GM10248 (cell line): Measurements from ENCODE around the gene IGDCC3.

Experiments used
- CTCF ChIA-PET: fragments of 300-600 bp; sonication (Branson Sonifier 250); formaldehyde crosslinking; extraction: SDS; loops from one replicate; lab custom pipeline; 2021; ENCODE audit warnings: antibody characterized with exemption; lab: Yijun Ruan, JAX
- POLR2A ChIA-PET: fragments of 350-650 bp; sonication (Branson Sonifier 250); formaldehyde crosslinking; extraction: SDS; loops from one replicate; lab custom pipeline; 2020; ENCODE audit warnings: antibody characterized with exemption; lab: Yijun Ruan, JAX
- DNase-seq: peaks from one replicate; pipeline ENCODE4 v3.0.0; 2012; ENCODE audit errors: extremely low spot score
- CTCF ChIP-seq: IDR thresholded peaks from 2 replicates; pipeline ENCODE4 v1.5.1; 2012; ENCODE audit warnings: mild to moderate bottlenecking, low read depth; ENCODE audit errors: extremely low read depth, missing control alignments, control extremely low read depth

The IGDCC3 gene

GRCh38 chr15:65413051-65413759, 35.4 kb upstream of the IGDCC3 start:
- ChIA-PET POLR2A (interaction anchor here (0.6 to 2.2 kb wide), 3 partner anchors 108 to 109 kb away, joined by 4 to 5 read pairs (median 5); partner anchors contain the start of gene RNU5B-1), CTCF (interaction anchor here (0.9 to 14.4 kb wide), 4 partner anchors 8 to 28 kb away, joined by 4 to 156 read pairs (median 6); no protein-coding TSS in a partner anchor)
- TF ChIP-seq CTCF = no peak
- no peak for DNase-seq

DNA sequence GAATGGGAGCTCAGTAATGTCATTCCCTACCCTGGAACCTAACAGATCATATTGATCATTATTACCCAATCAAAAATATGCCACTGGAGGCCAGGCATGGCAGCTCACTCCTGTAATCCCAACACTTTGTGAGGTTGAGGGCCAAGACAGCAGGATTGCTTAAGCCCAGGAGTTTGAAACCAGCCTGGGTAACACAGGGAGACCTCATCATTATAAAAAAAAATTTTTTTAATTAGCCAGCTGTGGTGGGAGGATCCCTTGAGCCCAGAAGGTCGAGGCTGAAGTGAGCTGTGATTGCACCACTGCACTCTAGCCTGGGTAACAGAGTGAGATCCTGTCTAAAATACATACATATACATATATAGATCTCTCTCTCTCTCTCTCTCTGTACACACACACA, 34.8 kb upstream of the IGDCC3 start:
- ChIA-PET CTCF (interaction anchor here (0.9 to 14.4 kb wide), 4 partner anchors 9 to 27 kb away, joined by 4 to 156 read pairs (median 8); no protein-coding TSS in a partner anchor), POLR2A (interaction anchor here (0.5 to 1.5 kb wide), 3 partner anchors 107 to 527 kb away, joined by 4 to 5 read pairs (median 5); partner anchors contain the start of gene RNU5B-1)
- TF ChIP-seq CTCF = no peak
- DNase-seq = no peak

DNA sequence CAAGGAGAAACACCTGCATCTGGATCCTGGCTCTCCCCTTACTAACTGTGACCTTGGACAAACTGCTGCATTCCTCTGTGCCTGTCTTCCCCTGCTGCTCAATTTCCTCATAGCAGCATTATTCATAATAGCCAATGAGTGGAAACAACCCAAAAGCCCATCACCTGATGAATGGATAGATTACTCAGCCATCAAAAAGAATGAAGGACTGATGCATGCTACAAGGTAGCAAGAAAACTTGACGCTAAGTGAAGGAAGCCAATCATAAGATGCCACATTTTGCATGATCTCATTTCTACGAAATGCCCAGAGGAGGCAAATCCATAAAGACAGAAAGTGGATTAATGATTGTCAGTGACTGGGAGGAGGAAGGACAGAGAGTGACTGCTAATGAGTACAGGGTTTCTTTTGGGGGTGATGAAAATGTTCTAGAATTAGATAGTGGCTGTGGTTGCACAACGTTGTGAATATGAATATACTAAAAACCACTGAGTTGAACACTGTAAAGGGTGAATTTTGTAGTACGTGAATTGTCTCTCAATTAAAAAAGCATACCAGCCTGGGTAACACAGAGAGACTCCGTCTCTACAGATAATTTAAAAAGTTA, 33.8 kb upstream of the IGDCC3 start:
- ChIA-PET CTCF (interaction anchor here (1.3 to 14.4 kb wide), 3 partner anchors 10 to 26 kb away, joined by 5 to 156 read pairs (median 12); no protein-coding TSS in a partner anchor), POLR2A (interaction anchor here (0.5 to 1.5 kb wide), 2 partner anchors 106 to 526 kb away, joined by 5 read pairs; no protein-coding TSS in a partner anchor)
- no peak for DNase-seq
- TF ChIP-seq CTCF = no peak

GRCh38 chr15:65410972-65411371, 33.2 kb upstream of the IGDCC3 start:
- ChIA-PET POLR2A (no interaction called here), CTCF (interaction anchor here (3.5 to 14.4 kb wide), 2 partner anchors 10 to 26 kb away, joined by 12 to 156 read pairs; no protein-coding TSS in a partner anchor)
- DNase-seq = no peak
- no peak for TF ChIP-seq CTCF

- no peak for DNase-seq
- ChIA-PET POLR2A (no interaction called here), CTCF (interaction anchor here (0.8 to 14.4 kb wide), 5 partner anchors 9 to 91 kb away, joined by 3 to 156 read pairs (median 10); no protein-coding TSS in a partner anchor)
- no peak for TF ChIP-seq CTCF
These were observed 32.2 kb upstream of the IGDCC3 start for GRCh38 chr15:65410036-65410435.

DNA sequence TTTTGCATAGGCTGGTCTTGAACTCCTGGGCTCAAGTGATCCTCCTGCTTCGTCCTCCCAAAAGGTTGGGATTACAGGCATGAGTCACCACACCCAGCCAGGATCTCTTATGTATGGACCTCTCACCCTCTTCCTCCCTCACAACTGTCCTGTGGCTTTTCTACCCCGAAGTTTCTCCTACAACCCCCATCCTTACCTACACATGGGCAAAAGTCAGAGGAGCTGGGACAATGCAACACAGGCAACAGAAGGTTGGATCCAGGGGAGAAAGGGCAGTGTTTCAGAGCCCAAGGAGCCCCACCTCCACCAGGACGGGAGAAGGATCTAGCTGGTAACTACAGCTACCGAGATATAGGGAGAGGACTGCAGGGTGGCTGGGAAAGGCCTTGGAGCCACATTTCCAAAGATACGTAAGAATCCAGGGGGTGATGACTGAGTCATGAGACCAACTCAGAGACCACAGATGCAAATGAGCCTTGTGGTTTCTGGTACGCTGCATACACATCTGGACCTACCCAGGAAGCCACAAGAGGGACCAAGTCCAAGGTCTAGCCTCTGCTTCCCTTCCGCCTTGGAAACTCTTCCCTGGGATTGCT, 31.3 kb upstream of the IGDCC3 start:
- CTCF ChIA-PET = interaction anchor here (0.8 to 14.4 kb wide), 4 partner anchors 8 to 91 kb away, joined by 3 to 156 read pairs (median 8); no protein-coding TSS in a partner anchor
- peak; percentile 57 for DNase-seq
- no peak for TF ChIP-seq CTCF
- POLR2A ChIA-PET = interaction anchor here (0.7 kb wide), 1 partner anchor 405 kb away, joined by 5 read pairs; no protein-coding TSS in a partner anchor
